ENCODE results near the gene RSAD2. TPM values are rescaled to one million over a fixed set of nuclear protein-coding genes. Genes with fewer than 3 reads are reported as not detected.

Gene RSAD2
- total RNA-seq, 1 donor from 2014 or later = 3.4 TPM

DNA sequence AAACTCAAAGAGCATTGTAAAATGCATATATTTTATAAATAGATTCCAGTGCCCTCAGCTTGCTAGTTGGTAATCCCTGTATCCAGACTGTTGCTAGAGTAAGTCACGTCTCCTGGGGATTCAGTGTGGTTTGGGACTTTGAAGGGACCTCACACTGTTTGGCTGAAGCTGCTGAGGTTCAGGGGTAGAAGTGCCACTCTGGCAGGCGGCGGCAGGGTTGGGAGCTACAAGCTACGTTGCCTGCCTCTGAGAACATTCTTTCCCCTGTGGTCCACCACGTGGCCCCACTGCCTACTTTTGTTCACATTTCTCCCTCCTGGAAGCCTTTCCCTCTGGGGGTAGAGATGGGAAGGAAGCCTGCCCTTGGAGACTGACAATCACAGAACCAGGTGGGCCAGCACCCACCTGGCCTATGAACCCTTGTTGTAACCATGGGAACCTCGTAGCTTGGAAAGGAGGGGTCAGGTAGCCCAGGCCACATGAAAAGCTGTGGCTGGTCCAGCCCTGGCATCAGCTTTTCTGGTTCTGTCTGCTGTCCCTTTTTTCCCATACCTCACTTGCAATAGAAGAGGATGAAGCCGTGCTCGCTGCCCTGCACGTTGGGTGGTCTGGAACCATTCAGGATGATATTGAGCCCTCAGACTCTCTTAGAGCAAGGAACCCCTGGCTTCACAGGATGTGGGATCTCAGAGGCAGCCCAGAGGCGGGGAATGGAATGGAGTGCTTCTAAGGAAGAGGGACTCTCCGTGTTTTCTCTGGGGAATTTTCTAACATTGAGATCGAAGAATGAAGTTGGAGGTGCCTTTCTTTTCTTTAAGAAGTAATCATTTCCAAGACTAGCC, 42.5 kb downstream of the RSAD2 start:
- Mint-ChIP-seq H3K27me3 (no peaks in the 10 kb centered on the region), H3K9me3 (no peaks in the 10 kb centered on the region), H3K4me3 (peak overlapping the region; percentile 57), H3K36me3 (peaks cover 14% of the 10 kb centered on the region), H3K27ac (peak overlapping the region; percentile 83), H3K4me1 (ENCODE audit: unreplicated experiment) (peaks cover 44% of the 10 kb centered on the region)
- no peak for DNase-seq (ENCODE audit: extremely low spot score, unreplicated experiment)
- TF ChIP-seq, protein P1, sequence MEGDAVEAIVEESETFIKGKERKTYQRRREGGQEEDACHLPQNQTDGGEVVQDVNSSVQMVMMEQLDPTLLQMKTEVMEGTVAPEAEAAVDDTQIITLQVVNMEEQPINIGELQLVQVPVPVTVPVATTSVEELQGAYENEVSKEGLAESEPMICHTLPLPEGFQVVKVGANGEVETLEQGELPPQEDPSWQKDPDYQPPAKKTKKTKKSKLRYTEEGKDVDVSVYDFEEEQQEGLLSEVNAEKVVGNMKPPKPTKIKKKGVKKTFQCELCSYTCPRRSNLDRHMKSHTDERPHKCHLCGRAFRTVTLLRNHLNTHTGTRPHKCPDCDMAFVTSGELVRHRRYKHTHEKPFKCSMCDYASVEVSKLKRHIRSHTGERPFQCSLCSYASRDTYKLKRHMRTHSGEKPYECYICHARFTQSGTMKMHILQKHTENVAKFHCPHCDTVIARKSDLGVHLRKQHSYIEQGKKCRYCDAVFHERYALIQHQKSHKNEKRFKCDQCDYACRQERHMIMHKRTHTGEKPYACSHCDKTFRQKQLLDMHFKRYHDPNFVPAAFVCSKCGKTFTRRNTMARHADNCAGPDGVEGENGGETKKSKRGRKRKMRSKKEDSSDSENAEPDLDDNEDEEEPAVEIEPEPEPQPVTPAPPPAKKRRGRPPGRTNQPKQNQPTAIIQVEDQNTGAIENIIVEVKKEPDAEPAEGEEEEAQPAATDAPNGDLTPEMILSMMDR (conservative IDR thresholded peaks at IDR 0.05) = no peak

DNA sequence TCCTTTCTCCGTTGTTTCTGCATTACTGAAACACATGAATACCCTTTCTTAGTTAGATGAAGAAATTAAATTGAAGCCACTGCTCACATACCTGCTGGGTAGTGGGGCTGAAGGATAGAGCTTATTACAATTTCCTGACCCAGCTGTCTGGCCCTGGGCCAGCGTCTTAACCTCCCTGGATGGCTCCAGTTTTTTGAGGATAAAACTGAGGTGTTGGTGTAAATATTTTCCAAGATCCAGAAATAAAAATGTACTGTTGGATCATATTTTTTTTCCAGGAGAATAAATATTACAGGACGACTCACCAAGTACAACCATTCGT, 43.1 kb downstream of the RSAD2 start:
- Mint-ChIP-seq H3K4me3 (peak overlapping the region; percentile 64), H3K9me3 (no peaks in the 10 kb centered on the region), H3K4me1 (ENCODE audit: unreplicated experiment) (peaks cover 48% of the 10 kb centered on the region), H3K36me3 (peaks cover 14% of the 10 kb centered on the region), H3K27me3 (no peaks in the 10 kb centered on the region), H3K27ac (peak overlapping the region; percentile 83)
- no peak for DNase-seq (ENCODE audit: extremely low spot score, unreplicated experiment)
- TF ChIP-seq, protein P1 (conservative IDR thresholded peaks at IDR 0.05) = no peak

DNA sequence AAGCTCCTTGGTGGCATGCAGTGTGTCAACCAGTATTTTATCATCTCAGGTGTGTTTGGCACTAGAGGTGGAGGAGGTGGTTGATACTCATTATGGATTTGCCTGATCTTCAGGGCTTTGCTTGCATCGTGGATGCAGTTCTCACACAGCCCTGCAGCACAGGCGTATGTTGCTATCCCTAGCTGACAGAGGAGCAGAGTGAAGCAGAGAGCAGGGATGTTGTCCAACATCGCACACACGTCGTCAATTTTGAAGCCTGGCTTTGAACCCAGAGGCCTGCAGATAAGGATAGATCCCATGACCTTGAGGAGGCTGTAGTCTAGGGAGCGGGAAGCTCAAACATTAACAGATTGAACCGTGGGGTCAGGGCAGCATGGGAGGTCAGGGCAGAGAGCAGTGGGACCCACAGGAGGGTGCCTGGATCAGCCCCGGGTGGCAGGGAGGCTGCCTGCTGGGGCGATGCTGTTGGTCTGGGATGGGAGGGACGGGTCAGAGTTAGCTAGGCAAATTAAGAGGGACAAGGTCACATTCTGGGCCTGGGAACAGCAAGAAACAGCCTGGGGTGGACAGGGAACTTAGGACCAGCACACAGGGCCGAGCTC, 43.8 kb downstream of the RSAD2 start:
- Mint-ChIP-seq H3K36me3 (peaks cover 14% of the 10 kb centered on the region), H3K27ac (peak overlapping the region; percentile 83), H3K4me3 (peak overlapping the region; percentile 64), H3K27me3 (no peaks in the 10 kb centered on the region), H3K9me3 (no peaks in the 10 kb centered on the region), H3K4me1 (ENCODE audit: unreplicated experiment) (peaks cover 54% of the 10 kb centered on the region)
- DNase-seq (ENCODE audit: extremely low spot score, unreplicated experiment) = no peak
- TF ChIP-seq, protein P1 (conservative IDR thresholded peaks at IDR 0.05) = no peak

DNA sequence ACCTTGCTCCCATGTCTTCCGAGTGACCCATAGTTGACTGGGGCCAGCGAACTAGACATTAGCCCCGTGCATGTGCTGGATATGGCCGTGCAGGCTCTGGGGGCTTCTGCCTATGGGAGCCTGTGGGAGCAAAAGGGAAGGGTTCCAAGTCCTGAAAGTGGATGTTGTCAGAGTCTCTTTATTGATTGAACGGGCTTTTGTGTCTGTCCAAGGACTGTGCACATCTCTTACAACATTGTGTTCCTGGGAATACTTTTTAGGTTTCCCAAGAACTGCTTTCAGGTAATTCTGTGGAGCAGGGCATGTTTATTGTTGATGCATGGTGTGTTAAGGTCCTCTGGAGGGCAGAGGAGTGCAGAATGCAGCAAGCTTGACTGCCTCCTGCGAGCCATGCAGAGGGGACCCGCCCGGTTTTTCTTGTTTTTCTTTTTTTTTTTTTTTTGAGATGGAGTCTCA, 44.7 kb downstream of the RSAD2 start:
- DNase-seq (ENCODE audit: extremely low spot score, unreplicated experiment) = no peak
- TF ChIP-seq, protein P1 (conservative IDR thresholded peaks at IDR 0.05) = peak; percentile 32
- Mint-ChIP-seq H3K4me1 (ENCODE audit: unreplicated experiment) (peaks cover 62% of the 10 kb centered on the region), H3K4me3 (peak overlapping the region; percentile 36), H3K9me3 (no peaks in the 10 kb centered on the region), H3K27me3 (no peaks in the 10 kb centered on the region), H3K36me3 (peaks cover 14% of the 10 kb centered on the region), H3K27ac (peak overlapping the region; percentile 63)

DNA sequence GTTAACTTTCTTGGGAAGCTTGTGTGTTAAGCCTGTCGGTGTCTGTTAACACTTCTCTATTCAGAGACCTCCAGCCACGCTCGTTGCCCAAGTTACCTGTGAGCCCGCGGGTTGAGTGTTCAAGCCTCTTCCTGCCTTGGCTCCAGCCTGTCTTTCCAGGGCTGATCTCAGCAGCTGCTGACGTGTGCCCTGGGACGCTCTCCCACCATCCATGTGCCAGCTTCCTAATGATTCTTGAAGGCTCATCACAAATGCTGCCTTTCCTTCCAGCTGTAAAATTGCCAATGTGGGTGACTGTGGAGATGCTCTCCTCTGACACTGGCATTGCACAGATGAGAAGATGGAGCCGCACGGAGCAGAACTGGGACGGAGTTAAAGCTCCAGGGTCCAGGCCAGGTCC, 45.7 kb downstream of the RSAD2 start:
- TF ChIP-seq, protein P1 (conservative IDR thresholded peaks at IDR 0.05) = no peak
- Mint-ChIP-seq H3K27me3 (no peaks in the 10 kb centered on the region), H3K9me3 (no peaks in the 10 kb centered on the region), H3K27ac (no peak overlapping the region), H3K4me3 (no peak overlapping the region), H3K4me1 (ENCODE audit: unreplicated experiment) (peaks cover 66% of the 10 kb centered on the region), H3K36me3 (peaks cover 14% of the 10 kb centered on the region)
- no peak for DNase-seq (ENCODE audit: extremely low spot score, unreplicated experiment)
